NK-92 (cell line): Measurements from ENCODE around the gene TMEM50B.
"Not testable (repeated sequence)": the region's sequence is repeated elsewhere in the genome, so short reads cannot be mapped to it uniquely, and the experiment has no call there.

Experiments
- DNase-seq: peaks from one replicate; lab custom pipeline; 2025; ENCODE audit not compliant: unreplicated experiment; lab: John Stamatoyannopoulos, UW

TMEM50B gene

GRCh38 chr21:33479679-33480480 is at the start of gene TMEM50B:
TMEM50B (minus strand) TSS chr21:33479974; CDS start chr21:33468885, 11,089 bp downstream.
- peak; percentile 78 for DNase-seq

GRCh38 chr21:33522953-33523349 is 43.2 kb upstream of the TMEM50B start:
- no peak for DNase-seq

DNA sequence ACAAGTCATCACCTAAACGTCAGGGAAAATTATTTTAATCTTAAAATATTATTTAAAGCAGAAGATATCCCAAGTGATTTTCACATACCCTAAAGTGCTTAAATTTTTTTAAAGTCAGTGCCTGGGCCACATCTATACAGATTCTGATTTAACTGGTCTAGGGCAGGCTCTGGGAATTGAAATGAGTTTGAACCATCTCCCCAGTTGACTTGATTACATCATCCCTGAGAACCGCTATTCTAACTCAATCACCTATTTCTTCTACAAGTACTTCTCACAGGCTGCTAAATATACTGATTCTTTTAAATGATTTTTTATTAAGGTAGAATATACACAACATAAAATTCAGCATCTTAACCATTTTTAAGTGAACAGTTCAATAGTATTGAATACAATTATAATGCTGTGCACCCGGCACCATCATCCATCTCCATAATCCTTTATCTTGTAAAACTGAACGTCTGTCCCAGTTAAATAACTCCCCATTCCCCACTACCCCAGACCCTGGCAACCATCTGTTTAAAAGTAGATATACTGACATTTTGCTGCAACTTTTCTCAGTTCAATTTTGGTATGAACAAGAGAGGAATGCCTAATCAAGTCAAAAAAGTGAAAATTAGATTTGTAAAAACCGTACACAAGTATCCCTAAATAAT is 42.7 kb upstream of the TMEM50B start:
- no peak for DNase-seq

DNA sequence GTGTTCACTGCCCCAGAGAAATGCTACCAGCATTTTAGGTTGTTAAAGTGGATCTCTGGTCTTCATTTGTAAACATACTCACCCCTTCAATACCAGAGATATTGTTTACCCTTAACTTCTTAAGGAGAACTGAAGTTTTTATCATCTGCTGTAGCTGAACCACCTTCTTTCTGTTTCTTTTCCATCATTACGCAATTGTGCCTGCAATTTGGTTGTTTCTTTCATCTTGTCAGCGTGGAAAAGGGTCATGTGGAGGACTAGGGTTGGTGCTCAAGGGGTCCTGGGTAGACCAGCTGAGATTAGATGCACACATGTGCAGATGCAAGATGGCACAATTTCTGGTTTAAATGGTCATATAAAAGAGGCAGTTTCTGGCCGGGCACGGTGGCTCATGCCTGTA is 39.1 kb upstream of the TMEM50B start:
- no peak for DNase-seq

GRCh38 chr21:33514229-33514628 is 34.5 kb upstream of the TMEM50B start:
- DNase-seq: no peak

DNA sequence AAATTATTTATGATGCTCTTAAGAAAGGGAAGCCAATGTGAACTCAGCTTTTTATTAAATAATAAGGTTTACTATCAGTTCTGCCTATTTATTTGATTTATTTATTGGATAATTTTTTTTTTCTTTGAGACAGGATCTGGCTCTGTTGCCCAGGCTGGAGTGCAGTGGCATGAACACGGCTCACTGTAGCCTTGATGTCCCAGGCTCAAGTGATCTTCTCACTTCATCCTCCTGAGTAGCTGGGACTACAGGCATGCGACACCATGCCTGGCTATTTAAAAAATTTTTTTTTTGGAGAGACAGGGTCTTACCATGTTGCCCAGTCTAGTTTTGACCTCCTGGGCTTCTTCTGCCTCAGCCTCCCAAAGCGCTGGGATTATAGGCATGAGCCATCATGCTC is 32.7 kb upstream of the TMEM50B start:
- DNase-seq: no peak

- no peak for DNase-seq
Observed at GRCh38 chr21:33511639-33512038, 31.9 kb upstream of the TMEM50B start.

DNA sequence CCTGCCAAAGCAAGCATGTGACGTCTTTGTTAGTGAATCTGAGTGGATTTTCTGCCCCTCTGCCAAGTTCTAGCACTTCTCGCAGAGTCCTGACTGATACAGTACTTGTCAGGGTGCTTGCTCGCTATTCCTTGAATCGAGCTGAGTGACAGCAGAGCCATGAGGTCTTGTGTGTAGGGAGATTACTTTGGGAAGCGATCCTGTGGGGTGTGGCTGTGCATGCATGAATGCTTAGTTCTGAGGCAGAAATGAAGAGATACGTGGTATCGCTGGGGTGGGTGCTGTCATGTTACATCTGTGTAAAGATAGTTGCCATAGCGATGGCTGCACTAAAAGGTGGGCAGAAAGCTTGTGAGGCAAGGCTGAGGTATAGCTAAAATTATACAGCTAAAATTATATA is 31.1 kb upstream of the TMEM50B start:
- no peak for DNase-seq

DNA sequence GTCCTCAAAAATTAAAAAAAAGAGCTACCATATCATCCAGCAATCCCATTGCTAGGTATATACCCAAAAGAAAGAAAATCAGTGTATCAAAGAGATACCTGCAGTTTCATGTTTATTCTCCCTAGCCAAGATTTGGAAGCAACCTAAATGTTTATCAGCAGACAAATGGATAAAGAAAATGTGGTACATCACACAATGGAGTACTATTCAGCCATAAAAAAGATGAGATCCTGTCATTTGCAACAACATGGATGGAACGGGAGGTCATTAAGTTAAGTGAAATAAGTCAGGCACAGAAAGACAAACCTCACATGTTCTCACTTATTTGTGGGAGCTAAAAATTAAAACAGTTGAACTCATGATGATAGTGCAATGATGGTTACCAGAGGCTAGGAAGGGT is 27.2 kb upstream of the TMEM50B start:
- DNase-seq: not testable (repeated sequence)

DNA sequence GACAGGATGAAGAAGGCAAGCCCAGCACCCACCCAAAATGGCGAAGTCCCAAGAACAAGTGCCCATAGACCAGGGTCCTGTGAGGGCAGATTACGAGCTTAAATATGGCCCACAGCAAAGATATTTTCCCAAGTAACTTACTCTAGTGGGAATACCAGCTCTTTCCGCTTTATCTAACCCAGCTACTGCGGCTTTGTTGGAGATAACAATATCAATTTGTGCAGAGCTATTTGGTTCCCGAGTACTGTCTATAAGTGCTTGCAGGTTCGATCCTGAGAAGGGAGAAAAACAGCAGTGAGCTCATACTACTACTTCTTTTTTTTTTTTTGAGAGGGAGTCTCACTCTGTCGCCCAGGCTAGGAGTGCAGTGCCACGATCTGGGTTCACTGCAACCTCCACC is 26.1 kb upstream of the TMEM50B start:
- no peak for DNase-seq

- no peak for DNase-seq
Observed at GRCh38 chr21:33496345-33496744, 16.6 kb upstream of the TMEM50B start.

DNA sequence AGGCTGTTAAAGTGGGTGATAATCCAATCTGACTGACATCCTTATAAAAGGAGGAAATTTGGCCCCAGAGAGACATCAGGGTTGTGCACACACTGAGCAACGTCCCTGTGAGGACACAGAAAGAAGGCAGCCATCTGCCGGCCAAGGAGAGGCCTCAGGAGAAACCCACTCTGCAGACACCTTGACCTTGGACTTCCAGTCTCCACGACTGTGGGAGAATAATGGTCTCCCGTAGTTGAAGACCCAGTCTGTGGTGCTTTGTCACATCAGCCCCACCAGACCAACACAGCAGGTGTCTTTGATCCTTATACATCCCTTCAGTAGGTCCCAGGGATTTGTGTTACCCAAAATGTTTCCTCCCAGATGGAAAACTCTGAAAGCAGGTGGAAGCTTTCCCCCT is 16.0 kb upstream of the TMEM50B start:
- DNase-seq: no peak

- no peak for DNase-seq
Observed at GRCh38 chr21:33493756-33494155, 14.0 kb upstream of the TMEM50B start.

GRCh38 chr21:33492571-33492970 is 12.8 kb upstream of the TMEM50B start:
- DNase-seq: no peak

DNA sequence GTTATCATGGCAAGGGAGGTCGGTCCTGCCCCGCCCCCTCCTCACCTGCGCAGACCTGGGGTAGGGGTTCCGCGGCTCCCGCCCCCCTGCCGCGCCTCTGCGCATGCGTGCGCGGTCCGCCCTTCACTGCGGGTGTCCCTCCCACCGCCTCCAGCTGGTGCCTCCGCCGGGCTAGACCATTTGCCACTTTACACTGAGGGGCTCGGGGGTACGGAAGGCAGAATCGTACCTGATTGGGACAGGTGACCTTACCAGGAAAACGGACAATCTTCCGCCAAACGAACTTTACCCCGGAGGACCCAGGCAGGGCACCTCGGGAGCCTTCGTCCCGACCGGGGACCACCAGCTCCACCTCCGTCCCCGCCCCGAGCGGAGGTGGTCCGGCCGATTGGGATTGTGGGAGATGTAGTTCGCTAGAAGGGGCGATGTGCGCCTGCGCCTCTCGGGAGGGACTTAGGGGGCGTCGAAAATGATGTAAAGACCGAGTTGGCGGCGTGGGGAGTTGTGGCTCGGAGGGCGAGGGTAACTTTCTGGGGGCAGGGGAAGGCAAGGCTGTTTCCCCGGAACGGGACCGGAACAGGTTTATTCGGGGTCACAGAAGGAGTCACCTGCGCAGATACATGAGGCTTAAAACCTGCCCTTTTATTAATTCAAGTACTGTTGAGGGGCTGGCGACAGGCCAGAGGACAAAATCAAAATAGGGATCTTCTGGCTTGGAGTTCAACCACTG is 11.8 kb upstream of the TMEM50B start, which contains the start of gene DNAJC28:
Gene DNAJC28, minus strand, starts transcription at position 344 of the 730 bp plus-strand sequence. CDS start 2,323 bp downstream, outside the sequence.
- DNase-seq: peak; percentile 47

- no peak for DNase-seq
Observed at GRCh38 chr21:33490991-33491372, 11.2 kb upstream of the TMEM50B start.

DNA sequence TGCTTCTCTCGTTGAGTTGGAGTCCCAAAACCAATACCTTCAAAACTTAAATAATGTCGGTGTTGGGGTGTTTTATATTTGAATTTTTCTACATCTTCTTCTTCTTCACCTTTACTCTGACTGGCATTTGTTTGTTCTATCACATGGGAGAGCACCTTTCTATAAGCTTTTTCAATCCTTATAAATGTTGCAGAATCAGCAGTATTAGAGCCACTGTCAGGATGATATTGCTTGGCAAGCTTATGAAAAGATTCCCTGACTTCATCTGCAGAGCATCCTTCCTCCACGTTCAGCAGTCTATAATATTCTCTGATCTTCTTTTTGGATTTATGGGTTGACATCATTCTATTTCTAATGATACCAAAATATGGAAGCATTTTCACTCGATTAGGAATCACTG is 9.2 kb upstream of the TMEM50B start:
- no peak for DNase-seq

GRCh38 chr21:33487996-33488395 is 8.2 kb upstream of the TMEM50B start:
- no peak for DNase-seq

DNA sequence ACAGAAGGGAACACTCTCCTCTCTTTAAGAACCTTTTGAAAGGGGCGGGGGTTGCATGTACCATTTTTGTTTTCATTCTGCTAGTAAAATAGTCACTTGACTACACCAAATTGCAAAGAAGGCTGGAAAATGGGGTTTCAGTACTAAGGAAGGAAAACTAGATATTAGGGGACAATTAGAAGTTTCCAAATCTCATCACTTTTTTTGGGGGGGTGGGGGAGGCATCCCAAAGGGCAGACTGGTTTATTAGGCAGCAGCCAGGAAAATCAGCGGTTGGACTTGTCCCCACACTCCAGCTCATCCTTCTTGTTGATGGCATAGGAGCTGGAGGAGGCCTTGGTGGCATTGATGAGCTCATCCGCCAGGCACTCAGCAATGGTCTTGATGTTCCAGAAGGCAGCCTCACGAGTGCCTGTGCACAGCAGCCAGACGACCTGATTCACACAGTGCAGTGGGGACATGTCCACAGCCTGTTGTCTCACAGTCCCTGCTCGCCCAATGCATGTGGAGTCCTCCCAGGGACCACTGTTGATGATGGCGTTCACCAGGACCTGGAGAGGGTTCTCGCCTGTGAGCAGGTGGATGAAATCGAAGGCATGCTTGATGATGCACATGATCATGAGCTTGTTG is 1.7 kb upstream of the TMEM50B start:
- DNase-seq: no peak

GRCh38 chr21:33480481-33481103 is 818 bp upstream of the TMEM50B start:
- no peak for DNase-seq
